K562 (cell line): ENCODE measurements around the gene TMC1. TPM values are rescaled to one million over a fixed set of nuclear protein-coding genes. Genes with fewer than 3 reads are reported as not detected.
"Not testable (repeated sequence)": the region's sequence is repeated elsewhere in the genome, so short reads cannot be mapped to it uniquely, and the experiment has no call there.

Experiments used
- ATAC-seq: fragments of 200-7000 bp; cut with Tn5 transposase; 3 replicates; pipeline ENCODE4 v1.9.1; 2020; ENCODE audit warnings: moderate library complexity
- BruUV-seq: library from RNA; stranded (reverse); fragments of 400-500 nt; replicated peaks from 2 replicates; lab custom pipeline; 2021; lab: Mats Ljungman, UMichigan
- CTCF ChIA-PET: fragments of 300-600 bp; formaldehyde crosslinking; extraction: SDS; loops from one replicate; lab custom pipeline; 2021; ENCODE audit warnings: low intra/inter-chr PET ratio; lab: Yijun Ruan, JAX
- POLR2A ChIA-PET: fragments of 300-600, 350-650 bp; sonication (Branson Sonifier 250); formaldehyde crosslinking; extraction: SDS; loops from one replicate; lab custom pipeline; 2021; ENCODE audit warnings: antibody characterized with exemption, inconsistent platforms; lab: Yijun Ruan, JAX
- DNase-seq, 4 experiments: peaks; one replicate each; pipeline versions ENCODE4 v3.0.0 to v3.0.0-alpha.2; 2011 to 2018; ENCODE audit warnings: low spot score in 3 of 4, mixed read lengths in 3 of 4; ENCODE audit errors: extremely low read depth in 1 of 4
- FAIRE-seq: peaks from 2 replicates; lab custom pipeline; 2011; peaks lifted over from hg19 to GRCh38; lab: Jason Lieb, UNC
- H2AFZ ChIP-seq: 2 replicates; pipeline ENCODE4 v1.6.0; 2011; ENCODE audit warnings: low read depth, low read length, control low read depth, inconsistent platforms
- H3K27ac ChIP-seq: fragments of 200-600 bp; 3 replicates; pipeline ENCODE4 v1.8.0; 2011; ENCODE audit warnings: low read depth, mild to moderate bottlenecking, control low read depth, inconsistent platforms, low read length, moderate library complexity, mixed read lengths; ENCODE audit errors: extremely low read depth
- H3K27me3 ChIP-seq, 2 experiments: fragments of 300-600 bp in 1 of 2; 2 replicates in 1 of 2; 3 replicates in 1 of 2; pipeline versions ENCODE4 v1.6.0 to v1.8.0; 2011; ENCODE audit warnings: inconsistent platforms in 2 of 2, low read length in 2 of 2, mild to moderate bottlenecking in 1 of 2, mixed read lengths in 1 of 2, moderate library complexity in 1 of 2; ENCODE audit not compliant: control insufficient read depth in 2 of 2, insufficient read depth in 2 of 2
- H3K36me3 ChIP-seq: fragments of 300-600 bp; 3 replicates; pipeline ENCODE4 v1.8.0; 2011; ENCODE audit warnings: mild to moderate bottlenecking, low read length, inconsistent platforms; ENCODE audit not compliant: control insufficient read depth, insufficient read depth
- H3K4me1 ChIP-seq, 2 experiments: fragments of 200-600 bp in 1 of 2; replicated peaks in 1 of 2; 2 replicates in 1 of 2; 3 replicates in 1 of 2; pipeline versions ENCODE4 v1.5.1 to v1.8.0; 2011; ENCODE audit warnings: inconsistent platforms in 2 of 2, low read length in 2 of 2, mild to moderate bottlenecking in 1 of 2, mixed read lengths in 1 of 2, moderate library complexity in 1 of 2; ENCODE audit not compliant: control insufficient read depth in 2 of 2, insufficient read depth in 2 of 2
- H3K4me2 ChIP-seq: 2 replicates; pipeline ENCODE4 v1.6.1; 2011; ENCODE audit warnings: low read length, control low read depth, inconsistent platforms, mixed read lengths; ENCODE audit not compliant: insufficient read depth
- H3K4me3 ChIP-seq: fragments of 200-600 bp; sonication (generic), shearing (Covaris generic); 2 replicates; pipeline ENCODE4 v1.5.1; 2016; ENCODE audit warnings: control low read depth, inconsistent platforms
- H3K79me2 ChIP-seq: fragments of 200-600 bp; 3 replicates; pipeline ENCODE4 v1.8.0; 2011; ENCODE audit warnings: low read length, inconsistent platforms; ENCODE audit not compliant: control insufficient read depth, insufficient read depth
- H3K9ac ChIP-seq, 2 experiments: 2 replicates each; pipeline versions ENCODE4 v1.6.0 to v1.6.1; 2011; ENCODE audit warnings: low read depth in 2 of 2, low read length in 2 of 2, control low read depth in 1 of 2, inconsistent platforms in 1 of 2, mild to moderate bottlenecking in 1 of 2, mixed read lengths in 1 of 2; ENCODE audit not compliant: insufficient read depth in 1 of 2
- H3K9me1 ChIP-seq: one replicate; pipeline ENCODE4 v1.6.0; 2011; ENCODE audit warnings: inconsistent platforms, mild to moderate bottlenecking, low read length, moderate library complexity; ENCODE audit not compliant: control insufficient read depth, insufficient read depth
- H3K9me3 ChIP-seq: replicated peaks from 2 replicates; pipeline ENCODE4 v1.5.1; 2011; ENCODE audit warnings: low read depth, low read length, inconsistent platforms; ENCODE audit not compliant: control insufficient read depth, insufficient read depth
- H4K20me1 ChIP-seq: replicated peaks from 2 replicates; pipeline ENCODE4 v1.6.1; 2011; ENCODE audit warnings: low read length, inconsistent platforms, mixed read lengths; ENCODE audit not compliant: control insufficient read depth, insufficient read depth
- TRIM28 ChIP-seq: fragments of 450-650 bp; IDR thresholded peaks from 2 replicates; pipeline ENCODE4 v1.6.1; 2017
- WGBS: fragments of 100-300 bp; shearing (Covaris generic); methylation state at CpG from one replicate; pipeline ENCODE4 v1.1.6; 2016; ENCODE audit warnings: low coverage, mixed read lengths; ENCODE audit not compliant: insufficient coverage; ENCODE audit errors: missing lambda C conversion rate; 5-methylcytosine and 5-hydroxymethylcytosine counted together
- in situ Hi-C: fragments of 300-500 bp; cut with MboI; formaldehyde crosslinking; loops from 4 replicates; pipeline ENCODE4 v1.15.0; 2018; ENCODE audit warnings: inconsistent platforms, mixed read lengths
- intact Hi-C: fragments of 100-400 bp; cut with micrococcal nuclease; formaldehyde crosslinking; loops from 2 replicates; pipeline ENCODE4 v1.14.2; 2022
- polyA plus RNA-seq, 8 experiments: library from polyadenylated mRNA; depleted of rRNA in 4 of 8; stranded (reverse) in 5 of 8; unstranded in 3 of 8; fragments of >200 nt; fragmentation: Nextera tagmentation in 2 of 8; fragmentation: Illumina TruSeq in 1 of 8; extraction: Ambion mirVana in 2 of 8; extraction: Trizol in 1 of 8; gene quantifications; 2 replicates each; pipeline versions ENCODE4 v1.2.1 to v1.2.3, GENCODE V29; 2011 to 2014; ENCODE audit warnings: inconsistent platforms in 1 of 8, missing spikeins in 1 of 8
- total RNA-seq, 7 experiments: library from RNA; depleted of rRNA in 6 of 7; stranded (reverse); fragments of >200 nt in 6 of 7; fragmentation: Illumina TruSeq in 2 of 7; extraction: Trizol in 2 of 7; gene quantifications; 2 replicates each; pipeline versions ENCODE4 v1.2.1 to v1.2.3, GENCODE V29; 2011 to 2021; ENCODE audit warnings: low replicate concordance in 1 of 7
- TF ChIP-seq, protein P1 (sequence below): fragments of 450-650 bp; IDR thresholded peaks from 2 replicates; pipeline ENCODE4 v1.6.1; 2018; ENCODE audit warnings: mild to moderate bottlenecking, low read depth; ENCODE audit not compliant: partially characterized antibody

Gene TMC1
- total and polyA plus RNA-seq, 9 of the 15 experiments (the other 6 are each of a cell fraction or from before 2014, with no cell fraction given): 0.10 to 0.15 TPM; not detected in 7

DNA sequence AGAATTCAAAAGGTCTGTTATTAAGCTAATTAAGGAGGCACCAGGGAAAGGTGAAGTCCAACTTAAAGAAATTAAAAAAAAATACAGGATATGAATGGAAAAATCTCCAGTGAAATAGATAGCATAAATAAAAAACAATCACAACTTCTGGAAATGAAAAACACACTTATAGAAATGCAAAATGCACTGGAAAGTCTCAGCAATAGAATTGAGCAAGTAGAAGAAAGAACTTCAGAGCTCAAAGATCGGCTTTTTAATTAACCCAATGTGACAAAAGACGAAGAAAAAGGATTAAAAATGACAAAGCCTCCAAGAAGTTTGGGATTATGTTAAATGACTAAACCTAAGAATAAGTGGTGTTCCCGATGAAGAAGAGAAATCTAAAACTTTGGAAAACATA, 323.6 kb downstream of the TMC1 start:
- DNase-seq, H3K27me3 ChIP-seq, H3K9me3 ChIP-seq, BruUV-seq, H2AFZ ChIP-seq, H3K27ac ChIP-seq, H3K4me1 ChIP-seq, H3K9ac ChIP-seq, H3K9me1 ChIP-seq, ATAC-seq, intact Hi-C loops, H3K4me2 ChIP-seq, FAIRE-seq, H3K4me3 ChIP-seq, in situ Hi-C loops, CTCF ChIA-PET, H3K36me3 ChIP-seq, H4K20me1 ChIP-seq, POLR2A ChIA-PET, H3K79me2 ChIP-seq: not testable (repeated sequence)
- peak; percentile 68 for TF ChIP-seq TRIM28
- TF ChIP-seq, protein P1, sequence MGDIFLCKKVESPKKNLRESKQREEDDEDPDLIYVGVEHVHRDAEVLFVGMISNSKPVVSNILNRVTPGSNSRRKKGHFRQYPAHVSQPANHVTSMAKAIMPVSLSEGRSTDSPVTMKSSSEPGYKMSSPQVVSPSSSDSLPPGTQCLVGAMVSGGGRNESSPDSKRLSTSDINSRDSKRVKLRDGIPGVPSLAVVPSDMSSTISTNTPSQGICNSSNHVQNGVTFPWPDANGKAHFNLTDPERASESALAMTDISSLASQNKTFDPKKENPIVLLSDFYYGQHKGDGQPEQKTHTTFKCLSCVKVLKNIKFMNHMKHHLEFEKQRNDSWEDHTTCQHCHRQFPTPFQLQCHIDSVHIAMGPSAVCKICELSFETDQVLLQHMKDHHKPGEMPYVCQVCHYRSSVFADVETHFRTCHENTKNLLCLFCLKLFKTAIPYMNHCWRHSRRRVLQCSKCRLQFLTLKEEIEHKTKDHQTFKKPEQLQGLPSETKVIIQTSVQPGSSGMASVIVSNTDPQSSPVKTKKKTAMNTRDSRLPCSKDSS: peak; percentile 61
- 9% methylated on average over 3 of the region's 3 CpGs for WGBS

DNA sequence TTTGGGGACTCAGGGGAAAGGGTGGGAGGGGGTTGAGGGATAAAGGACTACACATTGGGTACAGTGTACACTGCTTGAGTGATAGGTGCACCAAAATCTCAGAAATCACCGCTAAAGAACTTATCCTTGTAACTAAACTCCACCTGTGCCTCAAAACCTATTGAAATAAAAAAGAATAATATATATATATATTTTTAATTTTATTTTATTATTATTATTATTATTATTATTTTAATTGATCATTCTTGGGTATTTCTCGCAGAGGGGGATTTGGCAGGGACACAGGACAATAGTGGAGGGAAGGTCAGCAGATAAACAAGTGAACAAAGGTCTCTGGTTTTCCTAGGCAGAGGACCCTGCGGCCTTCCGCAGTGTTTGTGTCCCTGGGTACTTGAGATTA, 328.8 kb downstream of the TMC1 start:
- FAIRE-seq, H3K4me2 ChIP-seq, H3K9me1 ChIP-seq, CTCF ChIA-PET, DNase-seq, H2AFZ ChIP-seq, H3K4me1 ChIP-seq, H3K36me3 ChIP-seq, in situ Hi-C loops, H4K20me1 ChIP-seq, H3K79me2 ChIP-seq, ATAC-seq, H3K9me3 ChIP-seq, intact Hi-C loops, POLR2A ChIA-PET, H3K9ac ChIP-seq, H3K27me3 ChIP-seq, H3K4me3 ChIP-seq, H3K27ac ChIP-seq, BruUV-seq: not testable (repeated sequence)
- 21% methylated on average over 2 of the region's 4 CpGs for WGBS
